ENCODE data around the gene MACROH2A1. TPM values are rescaled to one million over a fixed set of nuclear protein-coding genes. Genes with fewer than 3 reads are reported as not detected.

MACROH2A1 gene
- polyA plus RNA-seq, 2 of the 4 experiments (the other 2 are of a cell fraction) = 158 to 172 TPM

GRCh38 chr5:135391116-135391868 lies 7.7 kb downstream of the MACROH2A1 start:
- 85% methylated on average over 6 of the region's 6 CpGs for whole genome bisulfite sequencing (ENCODE audit: missing lambda C conversion rate)
- FAIRE-seq (no peak), DNase-seq (ENCODE audit: low read depth in 1 of 2, low spot score in 1 of 2) (no peak), ATAC-seq (no peak)
- CTCF ChIA-PET = interaction anchor here (0.6 kb wide), 1 partner anchor 428 kb away, joined by 3 read pairs; no protein-coding TSS in a partner anchor
- Histone ChIP-seq H3K4me1 (peaks cover 21% of the 10 kb centered on the region), H3K4me2 (no peak overlapping the region), H3K4me3 (no peak overlapping the region), H3K27ac (peak overlapping the region in 1 of 2 experiments; percentile 14; a peak in 2 of 6 replicates), H3K9me3 (no peaks in the 10 kb centered on the region)
- POLR2A ChIA-PET = no interaction called here
- TF ChIP-seq ESRRA (IDR thresholded peaks at IDR 0.05; ENCODE audit: borderline replicate concordance, low read length) (no peak), BHLHE40 (IDR thresholded peaks at IDR 0.05; ENCODE audit: low read depth, low read length) (no peak), RCOR1 (IDR thresholded peaks at IDR 0.05; ENCODE audit: low read depth, low read length) (no peak), JUN (IDR thresholded peaks at IDR 0.05) (no peak), KDM1A (IDR thresholded peaks at IDR 0.05; ENCODE audit: low read depth) (no peak), HOXA7 (CRISPR knock-in tag; IDR thresholded peaks at IDR 0.05) (no peak), NPAS2 (CRISPR knock-in tag; IDR thresholded peaks at IDR 0.05; ENCODE audit: borderline replicate concordance) (no peak), FOXS1 (CRISPR knock-in tag; IDR thresholded peaks at IDR 0.05) (no peak), GATA3 (IDR thresholded peaks at IDR 0.05; ENCODE audit: borderline replicate concordance) (no peak), BCL3 (IDR thresholded peaks at IDR 0.05) (no peak), JUNB (IDR thresholded peaks at IDR 0.05) (no peak), HDAC2 (IDR thresholded peaks at IDR 0.05) (no peak), TFCP2L1 (CRISPR knock-in tag; IDR thresholded peaks at IDR 0.05) (no peak), MAFK (IDR thresholded peaks at IDR 0.05; ENCODE audit: partially characterized antibody) (no peak), REST (IDR thresholded peaks at IDR 0.05) (no peak)

- POLR2A ChIA-PET = no interaction called here
- no peak for ATAC-seq
- no peak overlapping the region for H3K4me3 ChIP-seq
- 93% methylated on average over 10 of the region's 16 CpGs for WGBS (ENCODE audit: missing lambda C conversion rate)
- no peaks in the 10 kb centered on the region for H3K9me3 ChIP-seq
- CTCF ChIA-PET = no interaction called here
- DNase-seq (ENCODE audit: low read depth in 1 of 2, low spot score in 1 of 2) = no peak
- no peak overlapping the region for H3K27ac ChIP-seq
- FAIRE-seq = no peak
- peaks cover 22% of the 10 kb centered on the region for H3K4me1 ChIP-seq
- no peak overlapping the region for H3K4me2 ChIP-seq
- no peak for TF ChIP-seq GATA3 (IDR thresholded peaks at IDR 0.05; ENCODE audit: borderline replicate concordance)
- no peak for TF ChIP-seq CBX8 (IDR thresholded peaks at IDR 0.05)
- TF ChIP-seq, protein P1, sequence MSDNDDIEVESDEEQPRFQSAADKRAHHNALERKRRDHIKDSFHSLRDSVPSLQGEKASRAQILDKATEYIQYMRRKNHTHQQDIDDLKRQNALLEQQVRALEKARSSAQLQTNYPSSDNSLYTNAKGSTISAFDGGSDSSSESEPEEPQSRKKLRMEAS (IDR thresholded peaks at IDR 0.05) = no peak
- no peak for TF ChIP-seq POLR2A (IDR thresholded peaks at IDR 0.05; ENCODE audit: low read length)
- no peak for TF ChIP-seq HOXA7 (CRISPR knock-in tag; IDR thresholded peaks at IDR 0.05)
- TF ChIP-seq POLR2AphosphoS2 (conservative IDR thresholded peaks at IDR 0.05; ENCODE audit: low read length) = no peak
- TF ChIP-seq CHD2 (IDR thresholded peaks at IDR 0.05; ENCODE audit: low read length, partially characterized antibody) = no peak
- no peak for TF ChIP-seq ZFP36 (IDR thresholded peaks at IDR 0.05; ENCODE audit: borderline replicate concordance, partially characterized antibody)
- TF ChIP-seq, protein P2, sequence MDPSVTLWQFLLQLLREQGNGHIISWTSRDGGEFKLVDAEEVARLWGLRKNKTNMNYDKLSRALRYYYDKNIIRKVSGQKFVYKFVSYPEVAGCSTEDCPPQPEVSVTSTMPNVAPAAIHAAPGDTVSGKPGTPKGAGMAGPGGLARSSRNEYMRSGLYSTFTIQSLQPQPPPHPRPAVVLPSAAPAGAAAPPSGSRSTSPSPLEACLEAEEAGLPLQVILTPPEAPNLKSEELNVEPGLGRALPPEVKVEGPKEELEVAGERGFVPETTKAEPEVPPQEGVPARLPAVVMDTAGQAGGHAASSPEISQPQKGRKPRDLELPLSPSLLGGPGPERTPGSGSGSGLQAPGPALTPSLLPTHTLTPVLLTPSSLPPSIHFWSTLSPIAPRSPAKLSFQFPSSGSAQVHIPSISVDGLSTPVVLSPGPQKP (IDR thresholded peaks at IDR 0.05; ENCODE audit: low read depth, low read length) = no peak
- TF ChIP-seq NR3C1 (IDR thresholded peaks at IDR 0.05) = no peak
- no peak for TF ChIP-seq CEBPB (IDR thresholded peaks at IDR 0.05)
- TF ChIP-seq HDAC2 (IDR thresholded peaks at IDR 0.05) = no peak
- no peak for TF ChIP-seq REST (IDR thresholded peaks at IDR 0.05)
- TF ChIP-seq TFCP2L1 (CRISPR knock-in tag; IDR thresholded peaks at IDR 0.05) = no peak
- TF ChIP-seq HOXB13 (CRISPR knock-in tag; IDR thresholded peaks at IDR 0.05; ENCODE audit: low read depth) = no peak
- TF ChIP-seq ZSCAN20 (CRISPR knock-in tag; IDR thresholded peaks at IDR 0.05) = no peak
- no peak for TF ChIP-seq ESRRA (IDR thresholded peaks at IDR 0.05; ENCODE audit: borderline replicate concordance, low read length)
Observed at GRCh38 chr5:135388860-135389435, 10.1 kb downstream of the MACROH2A1 start.
